Peyer's patch (tissue), 4 donors: ENCODE results near the gene FAM174B. TPM values are rescaled to one million over a fixed set of nuclear protein-coding genes. Genes with fewer than 3 reads are reported as not detected.

Source experiments
- DNase-seq, 3 donors: peaks; one replicate each; pipeline ENCODE4 v3.0.0-alpha.2; 2017 to 2019
- H3K27ac ChIP-seq, 4 donors: fragments of 200-600 bp; sonication (generic); one replicate each; pipeline ENCODE4 v1.5.1; 2016 to 2019
- H3K27me3 ChIP-seq, 2 donors: fragments of 200-600 bp; sonication (generic); one replicate each; pipeline ENCODE4 v1.5.1; 2019
- H3K36me3 ChIP-seq, 3 donors: fragments of 200-600 bp; sonication (generic); one replicate each; pipeline ENCODE4 v1.5.1; 2016 to 2019
- H3K4me1 ChIP-seq, 4 donors: fragments of 200-600 bp; sonication (generic); one replicate each; pipeline ENCODE4 v1.5.1; 2016 to 2019
- H3K4me3 ChIP-seq, 4 donors: fragments of 200-600 bp; sonication (generic); 1 replicate in 3 of 4; 2 replicates in 1 of 4; pipeline ENCODE4 v1.5.1; 2016 to 2019; ENCODE audit warnings: mild to moderate bottlenecking in 1 of 4
- H3K9me3 ChIP-seq, 4 donors: fragments of 200-600 bp; sonication (generic); one replicate each; pipeline ENCODE4 v1.5.1; 2016 to 2019; ENCODE audit warnings: mild to moderate bottlenecking in 1 of 4
- POLR2A ChIP-seq, 2 donors: fragments of 450-650 bp; IDR thresholded peaks; one replicate each; pipeline ENCODE4 v1.5.1; 2017; ENCODE audit warnings: antibody characterized with exemption in 2 of 2, mild to moderate bottlenecking in 2 of 2, moderate library complexity in 2 of 2
- total RNA-seq, 4 donors: library from RNA; depleted of rRNA; stranded (reverse); fragments of >200 nt; gene quantifications; one replicate each; pipeline ENCODE4 v1.1.0, GENCODE V29; 2016
- TF ChIP-seq, protein P1 (sequence below), 6 experiments: fragments of 450-650 bp in 4 of 6; fragments of 200-600 bp in 2 of 6; sonication (generic) in 1 of 6; IDR thresholded peaks; one replicate each; pipeline ENCODE4 v1.5.1; 2017 to 2019; ENCODE audit warnings: antibody characterized with exemption in 6 of 6, mild to moderate bottlenecking in 3 of 6, moderate library complexity in 1 of 6

The FAM174B gene
- total RNA-seq, 4 donors from 2014 or later, result 9.0 to 14.0 (median 11.4) TPM

GRCh38 chr15:92579931-92580470 lies 75.6 kb downstream of the FAM174B start:
- peak in 1 of 3 donors; percentile 31 for DNase-seq
- Histone ChIP-seq H3K27me3 (no peaks in the 10 kb centered on the region), H3K4me1 (no peaks in the 10 kb centered on the region), H3K9me3 (no peaks in the 10 kb centered on the region), H3K4me3 (no peak overlapping the region), H3K27ac (no peak overlapping the region), H3K36me3 (no peaks in the 10 kb centered on the region)
- TF ChIP-seq, protein P1, sequence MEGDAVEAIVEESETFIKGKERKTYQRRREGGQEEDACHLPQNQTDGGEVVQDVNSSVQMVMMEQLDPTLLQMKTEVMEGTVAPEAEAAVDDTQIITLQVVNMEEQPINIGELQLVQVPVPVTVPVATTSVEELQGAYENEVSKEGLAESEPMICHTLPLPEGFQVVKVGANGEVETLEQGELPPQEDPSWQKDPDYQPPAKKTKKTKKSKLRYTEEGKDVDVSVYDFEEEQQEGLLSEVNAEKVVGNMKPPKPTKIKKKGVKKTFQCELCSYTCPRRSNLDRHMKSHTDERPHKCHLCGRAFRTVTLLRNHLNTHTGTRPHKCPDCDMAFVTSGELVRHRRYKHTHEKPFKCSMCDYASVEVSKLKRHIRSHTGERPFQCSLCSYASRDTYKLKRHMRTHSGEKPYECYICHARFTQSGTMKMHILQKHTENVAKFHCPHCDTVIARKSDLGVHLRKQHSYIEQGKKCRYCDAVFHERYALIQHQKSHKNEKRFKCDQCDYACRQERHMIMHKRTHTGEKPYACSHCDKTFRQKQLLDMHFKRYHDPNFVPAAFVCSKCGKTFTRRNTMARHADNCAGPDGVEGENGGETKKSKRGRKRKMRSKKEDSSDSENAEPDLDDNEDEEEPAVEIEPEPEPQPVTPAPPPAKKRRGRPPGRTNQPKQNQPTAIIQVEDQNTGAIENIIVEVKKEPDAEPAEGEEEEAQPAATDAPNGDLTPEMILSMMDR (IDR thresholded peaks at IDR 0.05), result no peak
- no peak for TF ChIP-seq POLR2A (IDR thresholded peaks at IDR 0.05)

- Histone ChIP-seq H3K27ac (no peak overlapping the region), H3K4me3 (no peak overlapping the region)
Observed at GRCh38 chr15:92579486-92579885, 76.1 kb downstream of the FAM174B start.

DNA sequence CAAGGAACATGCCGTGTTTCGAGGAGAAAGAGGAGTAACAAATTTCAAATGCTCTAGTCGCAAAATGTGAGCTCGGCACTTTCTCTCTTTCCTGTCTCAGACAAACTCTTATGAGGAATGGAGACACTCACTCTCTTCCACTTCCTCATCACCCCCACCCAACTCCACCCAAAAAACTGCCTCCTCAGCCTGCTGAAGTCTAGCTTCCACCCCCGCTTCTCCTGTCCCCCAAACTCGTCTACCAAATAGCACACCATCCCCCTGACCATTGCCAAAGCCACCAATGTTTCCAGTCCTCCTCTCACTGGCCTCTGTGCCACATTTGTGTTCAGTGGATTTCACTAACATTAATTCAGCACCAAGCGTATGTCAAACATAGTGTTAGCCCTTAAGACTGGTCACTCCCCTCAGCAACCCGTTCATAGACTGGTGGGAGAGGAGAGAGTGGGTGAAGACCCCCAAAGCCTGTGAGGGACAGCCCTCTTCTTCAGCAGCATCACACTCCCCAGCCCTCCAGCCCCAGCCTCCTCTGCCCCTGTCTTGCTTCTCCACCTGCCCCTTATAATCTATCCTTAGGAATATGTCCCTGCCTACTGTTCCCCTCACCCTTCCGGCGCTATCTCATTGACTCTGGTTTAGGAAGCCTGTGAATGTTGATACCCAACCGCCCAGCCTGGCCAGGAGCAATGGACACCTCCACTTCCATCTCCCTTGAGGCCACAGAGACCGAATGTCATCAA lies 77.3 kb downstream of the FAM174B start:
- H3K4me3 ChIP-seq, result no peak overlapping the region
- no peak for TF ChIP-seq POLR2A (IDR thresholded peaks at IDR 0.05)
- TF ChIP-seq, protein P1 (IDR thresholded peaks at IDR 0.05), result no peak
- H3K36me3 ChIP-seq, result no peaks in the 10 kb centered on the region
- H3K4me1 ChIP-seq, result no peaks in the 10 kb centered on the region
- no peak overlapping the region for H3K27ac ChIP-seq
- peak in 1 of 3 donors; percentile 19 for DNase-seq
- H3K9me3 ChIP-seq, result no peaks in the 10 kb centered on the region
- H3K27me3 ChIP-seq, result no peaks in the 10 kb centered on the region

More at GRCh38 chr15:92579486-92579885, 76.1 kb downstream of the FAM174B start:
- no peaks in the 10 kb centered on the region for H3K9me3 ChIP-seq
- peak in 1 of 3 donors; percentile 32 for DNase-seq
- H3K36me3 ChIP-seq, result no peaks in the 10 kb centered on the region
- no peaks in the 10 kb centered on the region for H3K4me1 ChIP-seq
- TF ChIP-seq POLR2A (IDR thresholded peaks at IDR 0.05), result no peak
- TF ChIP-seq, protein P1 (IDR thresholded peaks at IDR 0.05), result no peak
- no peaks in the 10 kb centered on the region for H3K27me3 ChIP-seq

DNA sequence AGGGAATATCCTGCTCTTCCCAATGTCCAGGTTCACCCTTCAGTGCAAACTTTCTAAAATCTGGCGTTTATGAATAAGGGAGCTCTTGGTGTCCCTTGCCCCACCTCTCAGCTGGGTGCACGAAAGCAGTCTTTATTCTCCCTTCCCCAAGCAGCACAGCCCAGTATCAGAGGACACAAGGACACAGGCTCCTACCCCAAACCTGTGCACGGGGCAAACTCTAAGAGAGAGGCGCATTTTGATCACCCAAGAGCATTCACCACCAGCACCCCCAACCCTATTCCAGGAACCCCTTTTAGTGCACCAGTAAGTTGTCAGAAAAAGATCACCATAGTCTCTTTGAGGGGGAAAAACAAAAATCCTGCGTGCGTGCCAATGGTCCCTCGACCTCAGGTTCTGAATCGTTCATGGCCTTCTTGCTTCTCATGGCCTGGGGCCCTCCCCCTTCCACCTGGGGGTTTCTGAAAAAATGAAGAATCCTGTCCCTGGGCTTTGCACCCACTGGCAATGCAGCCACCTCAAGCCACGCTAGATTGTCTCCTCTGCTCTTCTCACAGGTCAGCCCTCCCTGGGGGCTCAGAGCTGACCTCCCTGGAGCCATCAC lies 78.9 kb downstream of the FAM174B start:
- peak in 1 of 3 donors; percentile 11 for DNase-seq
- Histone ChIP-seq H3K36me3 (no peaks in the 10 kb centered on the region), H3K27me3 (no peaks in the 10 kb centered on the region), H3K4me3 (no peak overlapping the region), H3K4me1 (no peaks in the 10 kb centered on the region), H3K27ac (no peak overlapping the region), H3K9me3 (no peaks in the 10 kb centered on the region)
- TF ChIP-seq POLR2A (IDR thresholded peaks at IDR 0.05), result no peak
- TF ChIP-seq, protein P1 (IDR thresholded peaks at IDR 0.05), result no peak

GRCh38 chr15:92574566-92574965 lies 81.0 kb downstream of the FAM174B start:
- no peaks in the 10 kb centered on the region for H3K27me3 ChIP-seq
- no peaks in the 10 kb centered on the region for H3K36me3 ChIP-seq
- H3K9me3 ChIP-seq, result no peaks in the 10 kb centered on the region
- H3K4me1 ChIP-seq, result no peaks in the 10 kb centered on the region
- no peak for DNase-seq
- no peak overlapping the region for H3K27ac ChIP-seq
- H3K4me3 ChIP-seq, result no peak overlapping the region
- TF ChIP-seq, protein P1 (IDR thresholded peaks at IDR 0.05), result no peak
- no peak for TF ChIP-seq POLR2A (IDR thresholded peaks at IDR 0.05)
